GM18951 (cell line): ENCODE results near the gene AGAP1.

Experiments used
- POLR2A ChIP-seq: IDR thresholded peaks from 4 replicates; pipeline ENCODE4 v1.6.1; 2011; ENCODE audit warnings: mild to moderate bottlenecking; ENCODE audit not compliant: insufficient read length, insufficient read depth; ENCODE audit errors: extremely low read depth
- in situ Hi-C: fragments of 300-500 bp; cut with MboI; formaldehyde crosslinking; loops from one replicate; pipeline ENCODE4 v1.12.0; 2022; ENCODE audit warnings: low sequenced_read_pairs, mixed read lengths, inconsistent platforms; ENCODE audit not compliant: unreplicated experiment

Gene AGAP1

DNA sequence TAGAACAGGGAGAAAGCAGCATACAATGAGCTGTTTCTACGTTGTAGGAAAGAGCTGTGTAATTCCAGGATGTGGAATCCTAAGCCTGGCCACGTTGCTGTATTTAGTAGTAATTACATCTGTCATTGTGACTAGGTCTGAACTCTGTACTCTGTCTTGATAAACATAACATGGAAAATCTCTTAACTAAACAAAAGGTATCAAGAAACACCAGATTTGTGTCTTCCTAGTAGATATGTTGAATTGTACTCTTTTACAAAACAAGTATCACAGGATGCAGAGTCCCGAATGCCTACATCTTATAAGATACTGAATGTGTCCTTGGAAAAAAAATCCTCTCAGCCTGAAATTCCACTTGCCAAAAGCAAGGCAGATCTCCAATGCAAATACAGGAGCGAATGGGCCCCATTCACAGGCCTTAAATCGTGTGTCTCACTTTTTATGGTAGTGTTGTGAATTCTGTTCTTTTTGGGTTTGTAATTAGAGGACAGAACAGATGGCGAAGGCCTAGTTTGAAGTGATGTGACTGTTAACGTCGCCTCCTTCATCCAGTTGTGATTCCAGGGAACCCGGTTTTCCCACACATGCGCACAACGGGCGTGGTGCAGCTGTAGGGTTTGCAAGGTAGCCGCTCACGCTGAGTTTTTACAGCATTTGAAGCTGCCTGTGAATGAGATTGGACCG, 427.8 kb downstream of the AGAP1 start:
- no peak for TF ChIP-seq POLR2A
- in situ Hi-C loops, result no loop called here

DNA sequence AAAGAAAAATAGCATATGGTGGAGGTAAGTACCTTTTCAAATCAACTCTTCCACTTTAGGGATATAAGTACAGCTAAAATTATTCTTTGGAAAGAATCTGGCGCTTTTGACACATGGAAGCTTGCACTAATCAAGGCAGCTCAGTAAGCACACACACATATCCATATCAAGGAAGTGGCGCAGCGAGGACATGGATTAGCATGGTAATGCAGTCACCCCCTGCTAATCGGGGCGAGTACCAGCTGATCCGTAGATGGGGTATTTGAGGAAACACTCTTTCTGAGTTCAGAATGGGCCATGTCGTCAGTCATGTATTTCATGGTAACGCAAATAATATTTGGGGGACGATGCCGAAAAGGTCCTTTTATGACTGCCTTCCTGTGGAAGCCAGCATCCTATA, 429.0 kb downstream of the AGAP1 start:
- no peak for TF ChIP-seq POLR2A
- in situ Hi-C loops, result no loop called here

DNA sequence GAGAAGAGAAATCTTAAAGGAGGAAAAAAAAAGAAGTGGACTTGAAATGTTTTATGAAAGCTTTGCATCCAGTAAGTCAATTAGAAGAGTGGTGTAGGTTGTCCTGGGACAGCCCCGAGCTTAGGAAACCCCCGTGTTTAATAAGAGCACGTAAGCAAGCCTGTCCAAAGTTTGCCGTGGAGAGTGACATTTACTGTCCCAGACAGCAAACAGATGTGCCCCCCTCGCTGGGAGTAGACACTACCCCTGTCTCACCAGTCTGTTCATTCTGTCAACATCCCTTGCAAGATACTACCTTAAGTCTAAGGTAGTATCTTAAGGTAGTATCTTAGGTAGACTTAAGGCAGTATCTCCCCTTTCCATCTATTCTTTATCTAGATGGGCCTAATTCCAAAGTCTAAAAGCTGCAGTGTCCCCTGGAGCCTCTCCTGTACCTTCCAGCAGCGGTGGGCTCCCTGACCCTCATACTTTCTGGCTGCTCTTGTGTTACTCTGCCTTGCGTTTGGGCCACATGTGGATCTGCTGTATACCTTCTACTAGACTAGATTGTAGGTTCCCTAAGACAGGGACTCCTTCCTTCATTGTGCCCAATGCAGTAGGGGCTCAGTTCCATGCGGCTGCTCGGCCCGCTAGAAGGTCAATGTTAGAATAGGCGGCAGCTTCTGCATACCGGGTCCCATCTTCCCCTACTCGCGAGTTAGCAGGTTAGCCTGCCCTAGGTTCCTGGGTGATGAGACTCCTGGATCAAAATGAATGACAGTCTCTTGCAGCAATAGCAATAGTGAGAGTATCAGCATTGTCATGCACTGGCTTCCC, 430.2 kb downstream of the AGAP1 start:
- TF ChIP-seq POLR2A, result no peak
- in situ Hi-C loops, result no loop called here

DNA sequence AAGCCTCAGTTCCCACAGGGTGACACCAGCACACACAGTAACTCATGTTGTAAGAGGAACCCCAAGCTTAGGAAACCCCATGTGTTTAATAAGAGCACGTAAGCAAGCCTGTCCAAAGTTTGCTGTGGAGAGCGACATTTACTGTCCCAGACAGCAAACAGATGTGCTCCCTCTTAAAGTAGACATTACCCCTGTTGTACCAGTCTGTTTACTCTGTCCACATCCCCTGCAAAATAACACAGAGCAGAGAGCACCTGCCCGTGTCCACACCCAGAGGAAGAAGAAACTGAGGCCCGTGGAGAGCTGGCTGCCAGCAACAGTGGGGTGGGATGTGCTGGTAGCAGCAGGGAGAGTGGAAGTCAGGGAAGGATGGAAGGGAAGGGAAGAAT, 430.8 kb downstream of the AGAP1 start:
- in situ Hi-C loops, result no loop called here
- TF ChIP-seq POLR2A, result no peak

DNA sequence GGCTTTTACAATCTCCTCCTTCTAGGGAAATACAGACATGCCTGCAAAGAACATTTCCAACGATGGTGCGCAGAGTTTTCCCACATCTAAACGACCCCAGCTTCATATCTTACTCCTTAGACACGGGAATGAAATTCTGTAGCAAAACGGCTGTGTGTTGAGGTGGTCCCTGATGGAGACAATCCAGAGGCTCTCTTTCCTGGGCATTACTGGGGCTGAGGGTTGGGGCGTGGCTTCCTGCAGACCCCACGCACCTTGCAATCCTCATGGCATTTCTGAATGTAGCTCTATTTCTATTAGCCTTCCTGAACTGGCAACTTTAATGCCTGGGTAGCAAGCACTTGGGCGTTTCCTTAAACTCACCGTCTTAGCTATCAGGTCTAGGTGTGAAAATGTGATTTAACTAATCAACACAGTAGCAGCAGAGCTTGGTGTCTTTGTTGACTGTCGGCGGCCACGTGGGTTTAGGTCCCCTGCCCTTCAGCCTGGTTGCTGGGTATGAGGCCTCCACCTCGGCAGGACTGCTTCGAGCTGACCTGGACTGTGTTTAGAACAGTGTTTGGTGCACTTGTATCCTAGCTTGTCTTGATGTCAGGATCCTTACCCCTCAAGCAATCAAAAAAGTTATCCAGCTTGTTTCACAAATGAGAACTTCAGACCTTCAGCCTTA, 431.5 kb downstream of the AGAP1 start:
- in situ Hi-C loops, result no loop called here
- no peak for TF ChIP-seq POLR2A

DNA sequence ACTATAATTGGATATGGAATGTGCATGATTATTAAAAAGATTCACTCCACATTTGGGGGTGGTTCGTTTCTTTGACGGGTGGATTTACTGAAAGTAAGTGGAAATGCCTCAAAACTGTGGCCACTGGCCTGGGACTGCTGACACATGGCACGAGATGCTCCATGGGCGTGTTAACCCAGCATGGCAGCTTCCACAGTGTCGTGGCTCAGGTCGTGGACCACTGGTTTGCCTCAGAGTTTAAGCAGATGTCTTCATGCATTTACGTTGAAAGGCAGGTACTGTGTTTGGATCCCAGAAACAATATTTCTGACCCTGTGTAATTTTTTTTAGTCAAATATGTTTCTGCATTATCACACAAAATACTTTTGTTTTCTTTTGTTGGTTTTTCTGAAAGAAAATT, 432.4 kb downstream of the AGAP1 start:
- TF ChIP-seq POLR2A, result no peak
- in situ Hi-C loops, result no loop called here

DNA sequence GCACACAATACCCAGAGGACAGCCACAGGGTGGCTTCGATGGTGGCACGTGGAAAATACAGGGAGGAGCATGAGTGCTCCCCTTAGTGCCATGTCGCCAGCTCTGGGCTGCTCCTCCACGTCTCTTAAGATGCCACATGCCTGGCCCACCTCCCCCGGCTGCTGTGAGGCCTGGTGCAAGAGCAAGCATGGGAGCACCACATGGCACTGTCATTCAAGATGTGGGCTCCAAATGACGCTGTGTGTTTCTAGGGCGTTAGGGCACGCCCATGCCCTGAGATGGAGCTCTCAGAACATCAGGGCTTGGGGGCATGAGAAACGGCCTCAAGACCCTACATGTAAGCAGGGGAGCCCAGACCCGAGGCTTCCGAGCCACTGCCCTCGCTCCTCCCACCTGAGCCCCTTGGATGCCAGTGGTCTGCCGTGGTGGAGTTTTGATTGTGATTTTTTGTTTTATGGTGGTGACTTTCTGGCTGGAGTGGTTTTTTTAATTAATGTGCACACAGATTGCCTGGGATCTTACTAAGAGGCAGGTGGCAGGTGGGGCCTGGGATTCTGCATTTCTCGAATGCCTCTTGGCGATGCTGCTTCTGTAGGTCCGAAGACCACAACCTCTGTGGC, 435.0 kb downstream of the AGAP1 start:
- no peak for TF ChIP-seq POLR2A
- in situ Hi-C loops, result no loop called here

DNA sequence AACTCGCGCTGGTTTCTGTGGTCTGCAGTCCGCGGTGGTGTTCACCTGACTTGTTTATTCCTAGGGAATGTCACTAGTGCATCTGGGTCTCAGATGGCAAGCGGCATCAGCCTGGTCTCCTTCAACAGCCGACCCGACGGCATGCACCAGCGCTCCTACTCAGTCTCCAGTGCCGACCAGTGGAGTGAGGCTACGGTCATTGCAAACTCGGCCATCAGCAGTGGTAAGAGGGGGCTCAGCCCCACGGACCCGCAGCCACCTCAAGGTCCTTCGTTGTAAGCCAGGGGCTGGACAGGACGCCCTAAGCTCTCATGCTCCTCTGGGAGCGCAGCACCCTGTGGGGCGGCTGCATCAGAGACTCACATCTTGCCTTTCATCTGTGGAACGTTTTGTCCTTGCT, 436.9 kb downstream of the AGAP1 start:
- in situ Hi-C loops, result no loop called here
- TF ChIP-seq POLR2A, result no peak

DNA sequence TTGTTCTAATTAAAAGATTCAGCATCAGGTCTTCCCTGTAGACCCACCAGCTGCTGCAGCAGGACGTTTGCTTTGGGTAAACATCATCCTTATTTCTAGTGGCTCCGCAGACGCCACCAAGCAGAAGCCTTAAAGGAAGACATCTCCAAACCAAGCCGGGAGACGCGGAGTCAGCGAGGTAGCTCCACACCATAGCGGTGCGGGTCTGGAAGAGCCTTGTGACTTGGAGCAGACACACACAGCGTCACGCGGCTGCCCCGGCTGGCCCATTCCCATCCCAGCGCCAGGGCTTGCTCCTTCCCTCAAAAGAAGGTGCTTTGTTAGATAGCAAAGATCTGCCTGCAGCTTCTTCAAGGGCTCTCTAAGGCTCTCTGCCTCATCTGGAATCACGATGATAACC, 437.8 kb downstream of the AGAP1 start:
- in situ Hi-C loops, result no loop called here
- TF ChIP-seq POLR2A, result no peak

DNA sequence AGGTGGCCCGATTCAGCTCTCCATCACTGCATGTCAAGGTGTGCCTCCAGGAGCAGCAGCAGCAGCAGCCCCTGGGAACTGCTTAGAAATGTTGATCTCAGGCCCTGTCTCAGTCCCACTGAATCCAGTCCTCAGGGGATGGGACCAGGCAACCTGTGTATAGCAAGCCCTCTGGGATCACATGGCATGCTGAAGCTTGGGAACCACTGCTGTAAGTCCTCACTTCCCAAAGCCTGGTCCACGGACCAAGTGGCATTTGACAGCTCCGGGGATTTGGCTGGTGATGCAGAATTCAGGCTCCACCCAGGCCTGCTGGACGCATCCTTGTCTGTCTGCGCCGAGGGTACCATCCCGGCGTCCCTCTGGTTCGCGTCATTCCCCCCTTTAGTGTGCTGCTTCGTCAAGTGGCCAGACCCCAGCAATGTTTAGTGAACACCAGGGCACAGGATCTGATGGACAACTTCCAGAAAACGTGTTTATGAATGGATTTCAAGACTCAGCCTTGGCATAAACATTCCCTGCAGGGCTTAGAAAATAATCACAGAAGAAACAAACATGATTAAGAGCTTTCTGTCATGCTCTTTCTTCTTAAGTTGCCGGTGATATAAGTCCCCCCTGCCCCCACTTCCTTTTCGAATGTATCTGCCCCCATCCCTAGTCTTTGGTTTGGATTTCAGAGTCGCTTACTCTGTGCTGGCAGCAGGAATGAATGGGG, 440.4 kb downstream of the AGAP1 start:
- in situ Hi-C loops, result no loop called here
- TF ChIP-seq POLR2A, result no peak

DNA sequence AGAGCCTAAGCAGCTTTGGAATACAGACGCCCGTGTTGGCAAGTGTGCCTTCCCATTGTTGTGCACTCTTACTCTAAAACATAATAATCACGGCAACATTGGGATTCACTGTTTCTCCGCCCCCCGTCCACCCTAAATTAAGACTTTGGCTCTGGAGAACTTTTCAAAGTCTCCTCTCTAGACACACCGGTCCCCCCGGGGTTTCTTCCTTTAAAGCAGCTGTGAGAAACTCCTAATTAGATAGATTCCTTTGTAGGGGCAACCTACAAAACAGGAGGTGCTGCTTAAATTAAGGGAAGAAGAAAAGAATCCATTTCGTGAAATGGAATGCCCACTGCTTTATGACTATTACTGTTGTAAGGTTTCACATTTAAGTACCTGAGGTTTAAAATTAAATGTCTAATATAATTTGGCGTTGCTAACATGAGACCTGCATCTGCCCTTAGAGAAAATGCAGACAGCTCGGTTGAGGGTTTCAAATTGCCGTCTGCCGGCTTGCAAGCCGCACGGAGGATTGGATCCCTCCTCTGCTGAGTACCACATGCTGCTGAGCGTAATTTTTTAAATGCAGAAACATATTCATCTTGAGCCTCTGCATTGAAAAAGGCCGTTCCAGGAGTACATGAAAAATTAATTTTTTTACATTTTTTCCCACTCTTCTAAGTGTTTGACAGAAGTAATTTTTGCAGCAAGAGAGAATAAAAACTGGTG, 441.1 kb downstream of the AGAP1 start:
- in situ Hi-C loops, result no loop called here
- no peak for TF ChIP-seq POLR2A

DNA sequence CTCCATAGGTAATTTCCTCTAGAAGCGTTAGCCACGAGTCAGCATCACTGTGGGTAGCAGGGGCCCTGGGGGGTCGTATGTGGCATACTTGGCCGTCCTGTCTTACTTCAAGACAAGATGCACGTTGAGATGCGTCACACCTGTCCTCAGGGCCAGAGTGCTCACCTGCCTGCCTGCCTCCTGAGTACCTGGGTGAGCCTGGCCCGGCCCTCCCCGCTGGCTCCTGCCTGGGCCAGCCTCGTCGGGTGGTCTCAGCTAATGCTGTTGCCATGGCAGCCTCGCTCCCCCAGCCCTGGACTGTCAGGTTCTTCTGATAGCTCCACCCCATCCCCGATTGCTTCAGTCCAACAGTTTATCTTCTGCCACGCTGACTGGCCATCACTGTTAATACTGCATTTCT, 441.9 kb downstream of the AGAP1 start:
- no peak for TF ChIP-seq POLR2A
- in situ Hi-C loops, result no loop called here
